GM20431 (cell line): ENCODE measurements around the gene ATG16L2.
"Not testable (repeated sequence)": the region's sequence is repeated elsewhere in the genome, so short reads cannot be mapped to it uniquely, and the experiment has no call there.

Source experiments
- in situ Hi-C: fragments of 300-500 bp; cut with MseI, MboI; formaldehyde crosslinking; loops from one replicate; pipeline ENCODE4 v1.15.0; 2020; ENCODE audit warnings: low sequenced_read_pairs; ENCODE audit not compliant: unreplicated experiment

The ATG16L2 gene

DNA sequence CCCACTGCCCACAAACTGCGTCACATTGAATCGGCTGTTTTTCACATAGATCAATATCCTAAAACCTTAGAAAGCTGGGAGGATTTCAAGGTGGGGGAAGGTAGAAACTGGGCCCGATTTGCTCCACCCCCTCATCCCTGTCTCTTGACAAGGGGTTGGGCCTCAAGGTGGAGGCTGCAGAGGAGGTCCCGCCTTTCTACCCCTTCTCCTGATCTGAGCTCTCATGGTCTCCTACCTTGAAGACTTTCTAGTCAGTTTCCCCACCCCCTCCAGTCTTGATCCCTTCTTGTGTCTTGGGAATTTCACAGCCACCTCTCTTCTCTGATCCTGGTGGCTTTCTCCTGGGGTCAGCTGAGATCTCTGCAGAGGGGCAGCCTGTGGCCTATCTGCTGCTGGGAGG is 15.8 kb upstream of the ATG16L2 start:
- in situ Hi-C loops: no loop called here

DNA sequence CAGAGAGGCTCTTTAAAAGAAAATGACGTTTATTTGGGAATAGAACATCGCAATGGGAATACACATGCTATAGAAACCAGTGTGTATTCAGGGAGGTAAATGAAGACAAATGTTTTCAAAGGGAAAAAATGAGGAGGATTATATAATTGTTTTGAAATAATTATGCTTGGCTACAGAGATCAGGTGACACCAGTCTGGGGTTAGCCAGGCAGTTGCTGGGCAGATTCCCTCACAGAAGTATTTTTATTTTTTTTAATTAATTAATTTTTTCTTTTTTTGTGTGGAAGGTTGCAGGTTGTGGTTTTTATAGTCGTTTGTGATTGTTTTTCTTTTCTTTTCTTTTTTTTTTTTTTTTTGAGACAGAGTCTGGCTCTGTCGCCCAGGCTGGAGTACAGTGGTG is 14.8 kb upstream of the ATG16L2 start:
- in situ Hi-C loops: no loop called here

DNA sequence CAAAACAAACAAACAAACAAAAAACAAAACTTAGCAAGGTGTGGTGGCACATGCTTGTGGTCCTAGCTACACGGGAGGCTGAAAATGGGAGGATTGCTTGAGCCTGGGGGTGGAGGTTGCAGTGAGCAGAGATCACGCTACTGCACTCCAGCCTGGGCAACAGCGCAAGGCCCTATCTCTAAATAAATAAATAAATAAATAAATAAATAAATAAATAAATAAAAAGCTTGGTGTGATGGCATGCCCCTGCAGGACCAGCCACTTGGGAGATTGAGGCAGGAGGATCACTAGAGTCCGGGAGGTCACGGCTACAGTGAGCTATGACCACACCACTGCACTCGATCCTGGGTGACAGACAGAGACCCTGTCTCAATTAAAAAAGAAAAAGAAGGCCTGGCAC is 11.4 kb upstream of the ATG16L2 start:
- in situ Hi-C loops: no loop called here

DNA sequence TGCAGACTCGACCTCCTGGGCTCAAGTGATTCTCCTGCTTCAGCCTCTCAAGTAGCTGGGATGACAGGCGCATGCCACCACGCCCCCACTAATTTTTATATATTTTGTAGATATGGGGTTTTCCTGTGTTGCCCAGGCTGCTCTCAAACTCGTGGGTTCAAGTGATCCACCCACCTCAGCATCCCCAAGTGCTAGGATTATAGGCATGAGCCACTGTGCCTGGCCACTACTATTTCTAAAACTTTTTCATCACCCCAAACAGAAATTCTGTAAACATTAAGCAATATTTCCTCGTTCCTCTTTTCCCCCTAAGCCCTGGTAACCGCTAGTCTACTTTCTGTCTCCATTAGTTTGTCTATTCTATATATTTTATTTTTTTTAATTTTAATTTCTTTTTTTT is 9.0 kb upstream of the ATG16L2 start:
- in situ Hi-C loops: no loop called here

DNA sequence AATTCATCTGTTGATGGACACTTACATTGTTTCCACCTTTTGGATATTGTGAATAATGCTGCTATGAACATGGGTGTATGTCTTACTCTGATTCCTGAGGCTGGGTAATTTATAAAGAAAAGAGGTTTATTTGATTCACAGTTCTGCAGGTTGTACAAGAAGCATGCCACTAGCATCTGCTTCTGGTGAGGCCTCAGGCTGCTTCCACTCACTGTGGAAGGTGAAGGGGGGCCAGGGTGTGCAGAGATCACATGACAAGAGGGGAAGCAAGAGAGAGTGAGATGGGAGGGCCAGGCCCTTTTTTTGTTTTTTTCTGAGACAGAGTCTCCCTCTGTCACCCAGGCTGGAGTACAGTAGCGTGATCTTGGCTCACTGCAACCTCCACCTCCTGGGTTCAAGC is 7.8 kb upstream of the ATG16L2 start:
- in situ Hi-C loops: not testable (repeated sequence)

DNA sequence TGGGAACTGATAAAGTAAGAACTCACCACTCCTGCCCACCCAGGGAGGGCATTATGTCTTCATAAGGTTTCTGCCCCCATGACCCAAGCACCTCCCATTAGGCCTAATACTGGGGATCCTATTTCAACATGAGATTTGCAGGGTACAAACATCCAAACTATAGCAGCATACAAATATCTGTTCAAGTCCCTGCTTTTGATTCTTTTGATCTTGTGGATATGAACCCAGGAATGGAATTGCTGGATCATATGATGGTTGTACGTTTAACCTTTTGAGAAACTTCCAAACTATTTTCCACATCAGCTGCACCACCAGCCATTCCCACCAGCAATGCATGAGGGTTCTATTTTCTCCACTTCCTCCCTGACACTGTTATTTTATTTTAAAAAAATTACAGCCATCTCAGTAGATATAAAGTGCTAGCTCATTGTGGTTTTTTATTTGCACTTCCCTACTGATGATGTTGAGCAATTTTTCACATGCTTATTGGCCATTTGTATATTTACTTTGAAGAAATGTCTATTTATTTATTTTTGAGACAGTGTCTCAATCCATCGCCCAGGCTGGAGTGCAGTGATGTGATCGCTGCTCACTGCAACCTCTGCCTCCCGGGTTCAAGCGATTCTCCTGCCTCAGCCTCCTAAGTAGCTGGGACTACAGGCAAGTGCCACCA is 7.1 kb upstream of the ATG16L2 start:
- in situ Hi-C loops: no loop called here

DNA sequence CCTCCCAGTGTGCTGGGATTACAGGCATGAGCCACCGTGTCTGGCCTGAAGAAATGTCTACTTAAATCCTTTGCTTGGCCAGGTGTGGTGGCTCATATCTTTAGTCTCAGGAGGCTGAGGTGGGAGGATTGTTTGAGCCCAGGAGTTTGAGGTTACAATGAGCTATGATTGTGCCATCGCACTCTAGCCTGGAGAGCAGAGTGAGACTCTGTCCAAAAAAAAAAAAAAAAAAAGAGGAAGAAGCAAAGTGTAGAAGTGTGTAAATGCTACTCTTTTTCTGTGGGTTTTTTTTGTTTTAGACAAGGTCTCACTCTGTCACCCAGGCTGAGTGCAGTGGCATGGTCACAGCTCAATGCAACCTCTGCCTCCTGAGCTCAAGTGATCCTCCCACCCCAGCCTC is 6.4 kb upstream of the ATG16L2 start:
- in situ Hi-C loops: no loop called here

DNA sequence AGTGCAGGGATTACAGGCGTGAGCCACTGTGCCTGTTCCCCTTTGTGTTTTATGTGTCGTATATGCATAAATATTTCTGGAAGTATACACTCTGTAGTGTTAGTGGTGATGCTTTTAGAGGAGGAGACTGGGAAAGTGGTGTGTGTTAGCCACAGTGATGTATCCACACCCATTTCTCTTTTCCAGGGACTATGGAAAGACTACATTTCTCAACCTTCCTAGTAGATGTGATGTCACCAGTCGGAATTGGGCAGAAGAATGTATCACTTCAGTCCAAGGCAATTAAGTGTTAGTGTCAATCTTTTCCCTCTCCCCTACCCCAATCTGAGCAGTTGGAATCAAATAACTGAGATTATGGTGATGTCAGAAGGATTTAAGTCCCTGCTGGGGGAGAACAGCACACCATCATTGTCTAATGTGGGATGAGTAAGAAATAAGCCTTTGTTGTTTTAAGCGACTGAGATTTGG is 5.8 kb upstream of the ATG16L2 start:
- in situ Hi-C loops: no loop called here

DNA sequence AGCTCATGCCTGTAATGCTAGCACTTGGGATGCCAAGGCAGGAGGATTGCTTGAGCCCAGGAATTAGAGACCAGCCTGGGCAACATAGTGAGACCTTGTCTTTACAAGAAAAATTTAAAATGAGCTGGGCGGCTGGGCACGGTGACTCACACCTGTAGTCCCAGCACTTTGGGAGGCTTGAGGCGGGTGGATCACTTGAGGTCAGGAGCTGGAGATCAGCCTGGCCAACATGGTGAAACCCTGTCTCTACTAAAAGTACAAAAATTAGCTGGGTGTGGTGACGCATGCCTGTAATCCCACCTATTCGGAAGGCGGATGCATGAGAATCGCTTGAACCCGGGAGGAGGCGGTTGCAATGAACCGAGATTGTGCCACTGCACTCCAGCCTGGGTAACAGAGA is 2.5 kb upstream of the ATG16L2 start:
- in situ Hi-C loops: not testable (repeated sequence)

DNA sequence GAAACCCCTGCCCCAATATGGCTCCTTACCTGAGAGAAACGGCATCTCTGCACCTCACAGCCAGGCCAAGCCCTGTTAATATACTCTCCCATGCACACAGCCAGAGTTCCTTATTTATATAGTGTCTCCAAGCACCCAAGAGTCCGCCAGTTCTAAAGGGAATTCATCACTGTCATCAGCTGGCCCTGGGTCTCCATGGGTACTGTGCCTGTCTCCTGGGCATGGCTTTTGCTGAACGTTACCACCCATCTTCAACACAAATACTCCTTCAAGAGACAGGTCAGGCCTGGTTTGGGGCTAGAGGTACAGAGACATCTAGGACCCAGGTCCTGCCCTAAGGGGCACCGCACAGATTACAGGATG is 1.6 kb upstream of the ATG16L2 start:
- in situ Hi-C loops: no loop called here

DNA sequence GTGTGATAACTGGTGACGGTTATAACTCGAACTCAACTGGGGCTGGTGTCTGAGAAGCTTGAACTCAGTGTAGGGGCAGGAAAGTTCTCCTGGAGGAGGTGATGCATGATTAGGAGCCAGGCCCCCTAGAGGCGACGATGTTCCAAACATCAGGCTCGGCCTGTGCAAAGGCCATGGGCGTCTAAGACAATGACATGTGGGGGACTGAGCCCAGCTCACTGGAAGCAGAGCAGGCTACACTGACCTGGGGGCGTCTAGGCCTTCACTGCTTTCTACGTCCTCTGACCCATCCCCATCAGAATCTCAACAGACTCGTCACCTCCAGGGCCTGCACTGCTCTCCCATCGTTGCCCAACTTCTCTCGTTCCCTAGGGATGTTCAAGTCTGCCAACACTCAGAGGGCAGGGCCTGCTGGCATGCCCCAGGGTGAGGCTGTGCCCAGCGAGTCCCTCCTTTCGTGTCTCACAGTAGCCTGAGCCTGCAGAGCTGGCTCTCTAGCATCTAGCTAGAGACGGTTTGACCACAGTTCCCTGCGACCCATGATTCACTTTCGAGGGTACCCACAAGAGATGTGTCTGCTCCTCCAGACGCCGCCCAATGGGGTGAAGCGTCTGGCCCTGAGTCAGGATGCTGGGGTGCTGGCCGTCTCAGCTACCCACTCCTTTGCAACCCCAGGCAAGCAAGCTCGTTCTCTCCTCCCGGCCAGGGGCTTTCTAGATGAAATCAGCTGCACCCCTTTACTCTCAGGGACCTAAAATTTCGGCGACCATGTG is 1.1 kb upstream of the ATG16L2 start:
- in situ Hi-C loops: no loop called here

DNA sequence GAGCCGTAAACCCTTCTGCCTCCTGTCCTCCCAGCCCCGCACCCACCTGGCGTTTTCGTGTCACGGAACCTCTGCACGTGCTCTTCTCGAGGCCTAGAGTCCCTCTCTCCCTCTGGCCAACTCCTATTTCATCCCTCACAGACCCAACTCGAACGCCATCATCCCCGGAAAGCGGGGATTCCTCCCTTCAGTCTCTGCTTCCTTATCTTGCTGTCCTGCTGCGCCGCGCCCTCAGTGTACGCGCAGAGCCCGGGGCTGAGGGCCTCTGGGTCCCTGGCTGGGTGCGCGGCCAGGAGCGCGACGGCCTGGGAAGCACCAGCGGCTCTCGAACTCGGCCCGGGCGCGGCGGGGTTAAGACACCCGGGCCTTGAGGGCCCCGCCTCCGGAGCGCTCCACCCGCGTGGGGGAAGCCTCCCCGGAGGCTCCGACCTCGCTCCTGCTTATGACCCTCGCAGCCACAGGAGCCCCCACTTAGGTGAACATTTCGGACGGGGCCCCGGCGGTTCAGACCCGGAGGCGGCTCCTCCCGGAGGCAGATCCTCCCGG is 398 bp upstream of the ATG16L2 start:
- in situ Hi-C loops: no loop called here

DNA sequence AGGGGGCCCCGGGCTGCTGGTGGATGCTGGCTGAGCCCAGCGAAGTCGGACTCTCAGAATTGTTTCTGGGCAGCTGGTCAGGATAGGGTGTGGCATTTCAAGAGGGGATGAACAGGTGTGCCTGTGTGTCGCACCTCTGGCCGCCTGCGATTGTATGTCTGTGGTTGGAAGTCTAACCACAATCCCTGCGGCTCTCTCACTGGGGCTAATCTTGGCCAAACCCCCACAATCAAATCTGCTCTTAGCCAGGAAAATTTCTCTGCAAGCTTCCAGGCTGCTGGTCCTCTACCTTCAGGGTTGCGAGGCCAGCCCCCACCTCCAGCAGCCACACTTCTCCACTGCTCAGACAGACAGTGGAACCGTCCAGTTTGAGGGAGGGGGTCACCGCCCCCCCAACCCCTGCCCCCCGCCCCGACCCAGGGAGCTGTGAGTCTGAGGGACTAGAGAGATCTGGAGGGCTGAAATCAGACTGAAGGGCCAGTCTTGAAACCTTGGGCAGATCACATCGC is 953 bp downstream of the ATG16L2 start:
- in situ Hi-C loops: no loop called here

DNA sequence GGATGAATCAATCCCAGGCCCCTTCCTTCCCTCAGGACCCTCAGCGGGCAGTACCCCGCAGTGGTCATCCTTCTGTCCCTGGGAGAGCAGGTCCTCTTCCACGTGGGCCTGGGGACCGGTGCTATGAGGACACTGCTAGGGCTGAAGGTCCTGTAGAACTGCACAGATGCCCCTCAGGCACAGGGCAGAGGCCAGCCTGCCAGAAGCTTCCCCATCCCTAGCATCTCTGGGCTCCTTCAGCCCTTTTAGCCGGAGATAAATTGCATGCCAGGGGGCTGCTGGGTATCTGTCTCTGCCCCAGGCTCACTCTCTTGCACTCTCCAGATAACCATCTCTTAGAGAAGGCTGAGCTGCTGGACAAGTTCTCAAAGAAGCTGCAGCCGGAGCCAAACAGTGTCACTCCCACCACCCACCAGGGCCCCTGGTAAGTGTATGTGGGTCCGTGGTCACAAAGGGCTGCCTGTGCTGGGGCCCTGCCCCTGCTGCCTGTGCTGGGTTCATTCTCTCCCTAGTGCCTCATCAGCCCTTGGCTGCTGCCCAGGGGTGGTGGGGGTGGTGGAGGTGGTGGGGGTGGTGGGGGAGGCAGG is 2.3 kb downstream of the ATG16L2 start:
- in situ Hi-C loops: no loop called here

DNA sequence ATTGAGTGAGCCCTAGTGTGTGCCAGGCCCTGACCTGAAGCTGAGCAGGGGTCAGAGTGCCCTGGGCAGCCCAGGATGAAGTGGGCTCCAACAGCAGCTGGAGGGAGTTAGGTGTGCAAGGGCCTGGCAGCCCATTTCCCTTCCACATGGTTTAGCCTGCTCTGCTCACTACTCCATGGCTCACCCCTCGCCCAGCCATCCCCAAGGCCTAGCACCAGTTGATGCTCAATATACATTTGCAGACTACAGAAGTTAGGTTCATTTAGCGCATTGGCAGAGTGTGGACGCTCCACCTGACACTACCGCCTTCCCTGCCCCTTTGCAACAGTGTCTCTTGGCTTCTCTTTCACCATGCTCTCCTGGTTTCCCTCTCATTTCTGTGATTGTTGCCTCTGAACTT is 3.8 kb downstream of the ATG16L2 start:
- in situ Hi-C loops: no loop called here

DNA sequence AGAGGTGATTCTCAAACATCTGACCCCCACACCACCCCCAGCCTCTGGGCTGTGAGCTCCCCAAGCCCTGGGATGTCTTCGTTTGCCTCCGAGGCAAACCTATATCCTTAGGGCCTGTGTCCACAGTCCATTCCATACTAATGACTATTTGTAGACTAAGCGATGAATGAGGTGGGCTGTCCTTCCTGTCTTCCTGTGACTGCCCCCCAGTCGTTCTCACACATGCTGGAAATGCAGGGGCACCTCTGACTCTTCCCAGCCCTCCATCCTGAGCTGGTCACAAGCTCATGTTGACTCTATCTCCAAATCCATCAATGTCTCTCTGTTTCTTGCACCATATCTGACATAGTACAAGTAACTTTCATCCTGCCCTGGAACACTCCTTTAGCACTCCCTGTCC is 4.8 kb downstream of the ATG16L2 start:
- in situ Hi-C loops: no loop called here

DNA sequence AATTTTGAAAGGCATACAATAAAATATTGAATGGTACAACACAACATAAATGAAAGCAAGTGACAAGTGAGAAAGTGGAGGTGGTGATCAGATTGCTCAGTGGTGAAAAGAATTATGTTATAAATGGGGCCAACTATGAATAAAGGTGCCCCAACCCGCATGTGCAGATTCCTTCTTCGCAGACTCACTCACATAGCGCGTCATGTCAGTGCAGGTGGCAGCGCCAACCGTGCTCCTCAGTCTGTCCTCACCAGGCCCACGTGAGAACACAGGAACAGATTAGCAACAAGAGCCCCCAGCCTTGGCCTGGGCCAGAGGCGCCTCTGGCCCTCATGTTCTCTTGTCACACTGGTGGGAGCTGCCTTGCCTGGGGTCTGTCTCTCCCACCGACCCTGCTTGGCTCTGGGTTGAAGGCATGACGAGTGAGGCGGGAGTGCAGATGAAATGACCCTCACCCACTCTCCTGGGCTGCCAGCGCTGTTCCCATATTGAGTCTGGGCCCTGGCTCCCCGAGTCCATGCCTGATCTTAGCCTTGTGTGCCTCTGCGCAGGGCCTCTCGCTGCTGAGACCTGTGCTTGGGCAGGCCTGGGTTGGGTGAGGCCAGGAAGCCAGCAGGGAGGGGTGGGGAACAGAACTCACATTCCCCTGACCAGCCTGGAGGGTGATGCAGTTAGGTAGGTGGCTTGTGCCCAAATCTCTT is 6.4 kb downstream of the ATG16L2 start:
- in situ Hi-C loops: no loop called here

DNA sequence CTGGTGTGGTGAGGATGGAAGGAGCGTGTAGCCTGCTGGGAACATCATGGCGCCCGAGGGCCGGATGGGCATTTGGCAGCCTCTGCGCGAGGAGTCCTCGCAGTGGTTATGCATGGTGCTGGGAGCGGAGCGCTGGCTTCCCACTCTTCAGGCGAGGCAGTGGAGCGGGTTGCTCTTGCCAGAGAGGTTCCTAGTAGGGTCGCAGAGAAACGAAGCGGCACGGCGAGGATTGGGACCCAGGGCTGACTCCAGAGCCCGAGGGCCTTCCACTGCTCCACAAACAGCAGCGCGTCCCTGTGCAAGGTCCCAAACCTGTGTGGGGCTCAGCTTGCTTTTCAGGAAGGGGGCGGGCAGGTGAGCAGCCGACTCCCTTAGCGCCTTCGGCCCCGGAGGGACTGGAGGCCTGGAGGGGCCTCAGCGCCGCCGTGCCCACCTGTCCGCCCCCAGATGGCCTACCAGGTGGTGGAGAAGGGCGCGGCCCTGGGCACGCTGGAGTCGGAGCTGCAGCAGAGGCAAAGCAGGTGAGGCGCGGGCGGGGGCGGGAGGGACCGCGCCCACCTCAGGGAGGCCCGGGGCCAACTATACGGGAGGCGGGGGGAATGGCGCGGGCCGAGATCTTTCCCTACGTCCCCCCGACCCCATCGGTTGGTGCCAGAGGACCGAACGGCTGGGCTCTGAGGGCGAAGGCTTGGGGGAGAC is 7.2 kb downstream of the ATG16L2 start:
- in situ Hi-C loops: no loop called here

DNA sequence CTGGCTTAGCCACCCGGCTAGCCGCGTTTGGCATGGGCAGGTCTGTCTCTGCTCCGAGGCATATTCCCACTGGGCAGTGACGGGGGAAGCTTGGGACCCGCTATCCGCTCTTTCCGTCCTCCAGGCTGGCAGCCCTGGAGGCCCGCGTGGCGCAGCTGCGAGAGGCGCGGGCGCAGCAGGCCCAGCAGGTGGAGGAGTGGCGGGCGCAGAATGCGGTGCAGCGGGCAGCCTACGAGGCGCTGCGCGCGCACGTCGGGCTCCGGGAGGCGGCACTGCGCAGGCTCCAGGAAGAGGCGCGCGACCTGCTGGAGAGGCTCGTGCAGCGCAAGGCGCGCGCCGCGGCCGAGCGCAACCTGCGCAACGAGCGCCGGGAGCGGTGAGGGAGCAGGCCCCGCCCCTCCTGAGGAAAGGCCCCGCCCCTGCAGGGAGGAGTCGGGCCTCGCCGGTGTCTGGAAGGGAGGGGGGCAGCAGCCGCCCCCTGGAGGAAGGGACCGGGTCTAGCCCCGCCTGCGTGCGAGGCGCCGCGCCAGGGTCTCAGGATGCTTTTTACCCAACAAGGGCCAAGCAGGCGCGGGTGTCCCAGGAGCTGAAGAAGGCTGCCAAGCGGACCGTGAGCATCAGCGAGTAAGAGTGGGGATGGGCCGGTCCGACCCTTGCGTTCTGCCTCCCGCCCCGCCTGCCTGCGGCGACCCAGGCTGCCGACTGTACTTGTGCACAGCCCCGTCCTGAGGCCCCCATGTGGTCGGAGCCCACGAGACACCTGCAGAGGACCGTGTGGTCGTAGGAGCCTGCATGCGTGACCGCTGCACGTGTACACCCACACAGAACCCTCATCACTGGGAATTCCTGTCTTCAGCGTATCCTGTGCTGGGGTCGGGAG is 7.9 kb downstream of the ATG16L2 start:
- in situ Hi-C loops: no loop called here
